Fibroblast of villous mesenchyme (primary cell): ENCODE data around the gene FLNB. TPM values are rescaled to one million over a fixed set of nuclear protein-coding genes. Genes with fewer than 3 reads are reported as not detected.
A peak's percentile ranks its signal among the peaks of the same experiment; 100 is the strongest.

Experiments used
- DNase-seq: peaks from one replicate; pipeline ENCODE4 v3.0.0-alpha.2; 2010; ENCODE audit warnings: low read depth
- H3K4me3 ChIP-seq: 2 replicates; pipeline ENCODE4 v1.5.1; 2011; ENCODE audit warnings: low read depth, mild to moderate bottlenecking, low read length
- CTCF ChIP-seq: IDR thresholded peaks from 2 replicates; pipeline ENCODE4 v1.5.1; 2012; ENCODE audit warnings: low read depth, mild to moderate bottlenecking, low read length; ENCODE audit not compliant: insufficient read depth
- total RNA-seq: library from RNA; depleted of rRNA; stranded (reverse); fragments of >200 nt; gene quantifications from 2 replicates; pipeline ENCODE4 v1.2.3, GENCODE V29; 2012

The FLNB gene
- total RNA-seq, 1 donor: 325 TPM

GRCh38 chr3:57989646-57990045 lies 18.6 kb upstream of the FLNB start:
- no peak overlapping the region for H3K4me3 ChIP-seq
- DNase-seq: no peak
- TF ChIP-seq CTCF: no peak

GRCh38 chr3:57992452-57993213 lies 15.6 kb upstream of the FLNB start:
- DNase-seq: peak; percentile 65
- no peak for TF ChIP-seq CTCF
- no peak overlapping the region for H3K4me3 ChIP-seq

- DNase-seq: peak; percentile 59
- peak overlapping the region; percentile 12 for H3K4me3 ChIP-seq
- no peak for TF ChIP-seq CTCF
These were observed 9.6 kb upstream of the FLNB start for GRCh38 chr3:57998366-57999283.

GRCh38 chr3:57999417-58000115 lies 8.7 kb upstream of the FLNB start:
- TF ChIP-seq CTCF: no peak
- H3K4me3 ChIP-seq: no peak overlapping the region
- peak; percentile 76 for DNase-seq

GRCh38 chr3:58000306-58001085 lies 7.7 kb upstream of the FLNB start:
- DNase-seq: peak; percentile 10
- H3K4me3 ChIP-seq: no peak overlapping the region
- TF ChIP-seq CTCF: no peak

- no peak for DNase-seq
- no peak overlapping the region for H3K4me3 ChIP-seq
- TF ChIP-seq CTCF: no peak
These were observed 7.1 kb upstream of the FLNB start for GRCh38 chr3:58001086-58001467.
